Memory B cell (primary cell): Measurements from ENCODE around the gene IMPG2.
"Not testable (repeated sequence)": the region's sequence is repeated elsewhere in the genome, so short reads cannot be mapped to it uniquely, and the experiment has no call there.

Experiments used
- ATAC-seq: fragments of 150-1000 bp; cut with Tn5 transposase; 2 replicates; pipeline ENCODE4 v1.10.0; 2021; ENCODE audit warnings: low read depth, mild to moderate bottlenecking, moderate library complexity
- DNase-seq, 2 donors: peaks; one replicate each; pipeline ENCODE4 v3.0.0; 2022; ENCODE audit warnings: low spot score in 2 of 2
- H3K27ac Mint-ChIP-seq: one replicate; pipeline ENCODE4 v1.8.0; 2022; ENCODE audit warnings: mild to moderate bottlenecking, moderate library complexity, mixed read lengths
- H3K27me3 Mint-ChIP-seq: one replicate; pipeline ENCODE4 v1.8.0; 2022; ENCODE audit warnings: mixed read lengths
- H3K36me3 Mint-ChIP-seq: one replicate; pipeline ENCODE4 v1.8.0; 2022; ENCODE audit warnings: mild to moderate bottlenecking, mixed read lengths
- H3K4me1 Mint-ChIP-seq: one replicate; pipeline ENCODE4 v1.8.0; 2022; ENCODE audit warnings: mixed read lengths
- H3K4me3 Mint-ChIP-seq: one replicate; pipeline ENCODE4 v1.8.0; 2022; ENCODE audit warnings: mild to moderate bottlenecking, moderate library complexity, mixed read lengths
- H3K9me3 Mint-ChIP-seq: one replicate; pipeline ENCODE4 v1.8.0; 2022; ENCODE audit warnings: mixed read lengths

Gene IMPG2

DNA sequence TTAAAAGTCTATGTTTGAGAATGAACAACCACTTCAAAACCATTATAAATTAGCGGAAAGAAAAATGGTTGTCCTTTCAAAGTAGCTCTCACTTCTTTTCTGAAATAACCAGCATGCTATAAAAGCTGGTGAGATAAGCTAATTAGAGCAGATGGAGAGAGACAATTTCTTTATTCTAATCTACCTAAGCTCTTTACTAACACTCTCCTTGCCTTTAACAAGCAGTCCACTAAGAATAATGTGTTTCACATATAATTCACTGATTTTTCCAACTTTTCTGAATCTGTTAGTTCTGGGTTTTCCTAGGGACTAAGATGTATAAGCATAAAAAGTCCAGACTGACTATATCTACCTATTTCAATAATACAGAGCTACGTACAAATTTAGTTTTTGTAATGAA, at the start of gene IMPG2:
Gene IMPG2, minus strand, starts transcription at position 101 of the 400 bp plus-strand sequence. CDS start 203 bp downstream, outside the sequence.
- no peaks in the 10 kb centered on the region for H3K4me1 Mint-ChIP-seq
- ATAC-seq: no peak
- peaks cover 4% of the 10 kb centered on the region for H3K36me3 Mint-ChIP-seq
- DNase-seq: no peak
- H3K27ac Mint-ChIP-seq: no peak within 1 kb of the TSS
- H3K4me3 Mint-ChIP-seq: no peak within 1 kb of the TSS
- no peaks in the 10 kb centered on the region for H3K27me3 Mint-ChIP-seq
- no peaks in the 10 kb centered on the region for H3K9me3 Mint-ChIP-seq

- no peak overlapping the region for H3K4me3 Mint-ChIP-seq
- H3K27me3 Mint-ChIP-seq: no peaks in the 10 kb centered on the region
- peaks cover 39% of the 10 kb centered on the region for H3K36me3 Mint-ChIP-seq
- no peak overlapping the region for H3K27ac Mint-ChIP-seq
- ATAC-seq (no peak), DNase-seq (no peak)
- H3K4me1 Mint-ChIP-seq: no peaks in the 10 kb centered on the region
- peaks cover 2% of the 10 kb centered on the region for H3K9me3 Mint-ChIP-seq
Observed at GRCh38 chr3:101362406-101362805, 42.0 kb upstream of the IMPG2 start.

GRCh38 chr3:101351829-101352228, 31.5 kb upstream of the IMPG2 start:
- Mint-ChIP-seq H3K4me1 (no peaks in the 10 kb centered on the region), H3K4me3 (no peak overlapping the region), H3K36me3 (peaks cover 21% of the 10 kb centered on the region), H3K27ac (no peak overlapping the region), H3K27me3 (no peaks in the 10 kb centered on the region), H3K9me3 (no peaks in the 10 kb centered on the region)
- DNase-seq: no peak
- no peak for ATAC-seq

DNA sequence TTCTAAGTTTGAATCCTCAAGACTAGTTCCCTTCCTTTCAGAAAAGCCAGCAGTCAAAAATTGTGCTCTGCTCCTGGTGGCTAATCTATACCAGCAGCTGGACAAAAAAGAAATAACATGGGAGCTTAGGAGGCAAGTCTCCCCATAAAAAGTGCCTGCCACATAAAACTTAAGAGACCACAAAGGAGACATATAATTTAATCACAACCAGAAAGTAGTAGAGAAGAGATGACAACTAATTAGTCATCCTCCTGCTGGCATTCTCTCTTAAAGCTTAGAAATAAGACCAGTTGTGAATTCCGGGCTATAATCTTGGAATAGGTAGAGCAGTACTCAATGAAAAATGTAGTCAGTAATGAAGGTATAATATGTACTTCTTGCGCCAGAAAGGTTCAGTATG, 20.2 kb upstream of the IMPG2 start:
- H3K36me3 Mint-ChIP-seq: peaks cover 37% of the 10 kb centered on the region
- no peak overlapping the region for H3K4me3 Mint-ChIP-seq
- H3K4me1 Mint-ChIP-seq: no peaks in the 10 kb centered on the region
- H3K27me3 Mint-ChIP-seq: no peaks in the 10 kb centered on the region
- H3K27ac Mint-ChIP-seq: no peak overlapping the region
- no peaks in the 10 kb centered on the region for H3K9me3 Mint-ChIP-seq
- DNase-seq (no peak), ATAC-seq (no peak)

GRCh38 chr3:101333883-101334282, 13.5 kb upstream of the IMPG2 start:
- no peaks in the 10 kb centered on the region for H3K4me1 Mint-ChIP-seq
- DNase-seq (no peak), ATAC-seq (no peak)
- no peak overlapping the region for H3K27ac Mint-ChIP-seq
- H3K36me3 Mint-ChIP-seq: peaks cover 27% of the 10 kb centered on the region
- no peak overlapping the region for H3K4me3 Mint-ChIP-seq
- H3K9me3 Mint-ChIP-seq: no peaks in the 10 kb centered on the region
- no peaks in the 10 kb centered on the region for H3K27me3 Mint-ChIP-seq

DNA sequence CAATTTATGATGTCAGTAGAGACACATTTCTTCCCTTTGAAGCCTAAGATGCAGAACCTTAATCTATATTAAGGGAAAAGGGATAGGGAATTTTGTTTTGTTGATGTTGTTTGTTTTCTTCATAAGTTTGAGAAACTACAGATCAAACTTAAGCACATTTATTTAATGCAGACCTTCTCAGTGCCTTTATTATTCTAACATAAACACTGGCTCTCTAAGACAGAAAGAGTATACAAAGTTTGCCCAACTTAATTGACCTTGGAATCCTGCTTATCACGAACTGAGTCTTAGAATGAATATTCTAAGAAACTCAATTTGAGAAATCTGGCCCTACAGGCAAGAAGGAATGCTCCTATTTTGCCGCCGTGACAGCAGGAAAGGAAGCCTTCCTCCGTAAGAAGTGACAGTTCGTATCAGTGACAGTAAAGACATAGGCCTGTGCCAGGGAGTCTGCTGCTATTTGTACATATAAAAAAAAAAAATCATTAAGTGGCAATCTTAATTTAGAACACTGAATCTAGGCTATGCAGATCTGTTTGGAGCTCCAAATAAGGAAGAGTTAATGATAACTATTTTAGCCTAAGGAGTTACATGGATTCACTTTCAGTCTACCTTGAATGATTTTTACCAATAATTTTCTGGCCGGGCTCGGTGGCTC, 8.8 kb upstream of the IMPG2 start:
- DNase-seq (no peak), ATAC-seq (no peak)
- no peak overlapping the region for H3K27ac Mint-ChIP-seq
- no peaks in the 10 kb centered on the region for H3K9me3 Mint-ChIP-seq
- no peaks in the 10 kb centered on the region for H3K27me3 Mint-ChIP-seq
- peaks cover 21% of the 10 kb centered on the region for H3K36me3 Mint-ChIP-seq
- H3K4me1 Mint-ChIP-seq: no peaks in the 10 kb centered on the region
- H3K4me3 Mint-ChIP-seq: no peak overlapping the region

DNA sequence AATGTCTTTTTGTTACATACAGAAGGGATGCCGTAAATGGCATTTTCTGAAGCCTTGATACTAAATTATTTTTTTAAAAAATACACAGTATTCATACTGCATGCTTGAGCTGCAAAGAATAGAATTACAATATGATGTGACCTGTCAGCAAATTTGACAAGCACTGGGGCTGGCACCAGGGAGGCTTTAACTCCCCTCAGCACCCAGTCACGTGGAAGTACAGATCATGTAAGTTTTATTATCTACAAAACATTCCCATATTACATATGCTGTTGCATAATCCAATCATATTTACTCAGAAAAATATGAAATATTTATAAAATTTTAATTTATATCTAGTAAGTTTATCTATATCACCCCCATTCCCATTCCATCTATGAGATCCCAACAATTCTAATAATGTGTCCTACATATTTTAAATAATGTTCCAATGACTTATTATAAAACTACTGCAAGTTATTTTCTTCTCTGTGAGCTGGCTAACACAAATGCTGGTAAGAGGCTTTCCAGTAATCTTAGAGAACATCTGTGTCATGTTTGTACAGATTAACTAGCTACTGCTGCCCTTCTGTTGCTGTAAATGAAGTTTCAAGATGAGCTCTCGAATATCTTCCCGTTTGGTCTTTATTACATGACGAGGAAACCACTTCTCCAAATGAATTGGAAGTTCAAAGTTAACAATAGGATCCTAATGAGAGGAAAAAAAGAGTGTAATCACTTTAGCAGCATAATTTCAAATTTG, 5.2 kb upstream of the IMPG2 start:
- ATAC-seq (no peak), DNase-seq (no peak)
- Mint-ChIP-seq H3K4me1 (no peaks in the 10 kb centered on the region), H3K27ac (no peak overlapping the region), H3K36me3 (peaks cover 22% of the 10 kb centered on the region), H3K9me3 (no peaks in the 10 kb centered on the region), H3K4me3 (no peak overlapping the region), H3K27me3 (no peaks in the 10 kb centered on the region)

- no peaks in the 10 kb centered on the region for H3K4me1 Mint-ChIP-seq
- no peak overlapping the region for H3K27ac Mint-ChIP-seq
Observed at GRCh38 chr3:101319531-101319930, 844 bp downstream of the IMPG2 start.

GRCh38 chr3:101312545-101312944, 7.8 kb downstream of the IMPG2 start:
- H3K4me1 Mint-ChIP-seq: no peaks in the 10 kb centered on the region
- no peak overlapping the region for H3K4me3 Mint-ChIP-seq
- H3K27ac Mint-ChIP-seq: no peak overlapping the region
- H3K9me3 Mint-ChIP-seq: peaks cover 5% of the 10 kb centered on the region
- DNase-seq: no peak
- ATAC-seq: no peak
- peaks cover 6% of the 10 kb centered on the region for H3K36me3 Mint-ChIP-seq
- no peaks in the 10 kb centered on the region for H3K27me3 Mint-ChIP-seq

More at GRCh38 chr3:101319531-101319930, 844 bp downstream of the IMPG2 start:
- Mint-ChIP-seq H3K36me3 (peaks cover 4% of the 10 kb centered on the region), H3K27me3 (no peaks in the 10 kb centered on the region), H3K9me3 (no peaks in the 10 kb centered on the region), H3K4me3 (no peak overlapping the region)
- DNase-seq (no peak), ATAC-seq (no peak)

GRCh38 chr3:101311676-101312075, 8.7 kb downstream of the IMPG2 start:
- H3K4me1 Mint-ChIP-seq: no peaks in the 10 kb centered on the region
- no peak overlapping the region for H3K27ac Mint-ChIP-seq
- no peak overlapping the region for H3K4me3 Mint-ChIP-seq
- no peaks in the 10 kb centered on the region for H3K27me3 Mint-ChIP-seq
- DNase-seq: no peak
- no peak for ATAC-seq
- peaks cover 6% of the 10 kb centered on the region for H3K9me3 Mint-ChIP-seq
- peaks cover 6% of the 10 kb centered on the region for H3K36me3 Mint-ChIP-seq

DNA sequence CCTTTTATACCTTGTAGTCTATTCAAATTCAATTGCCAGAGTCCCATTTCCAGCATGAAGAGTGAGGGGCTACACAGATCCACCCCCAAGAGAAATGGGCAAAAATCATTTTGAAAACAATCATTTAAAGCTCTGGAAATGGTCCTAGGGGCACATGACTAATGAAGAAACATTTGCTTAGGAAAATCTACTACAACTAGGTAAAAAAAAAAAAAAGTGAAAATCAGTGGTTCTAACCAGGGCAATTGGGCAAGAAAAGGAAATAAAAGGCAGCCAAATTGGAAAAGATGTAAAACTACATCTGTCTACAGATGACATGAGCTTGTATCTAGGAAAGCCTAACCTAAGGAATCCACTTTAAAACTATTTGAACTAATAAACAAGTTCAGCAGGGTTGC, 9.4 kb downstream of the IMPG2 start:
- Mint-ChIP-seq H3K36me3 (peaks cover 6% of the 10 kb centered on the region), H3K9me3 (peaks cover 6% of the 10 kb centered on the region), H3K27me3 (no peaks in the 10 kb centered on the region), H3K4me3 (no peak overlapping the region), H3K27ac (no peak overlapping the region), H3K4me1 (no peaks in the 10 kb centered on the region)
- no peak for DNase-seq
- no peak for ATAC-seq

DNA sequence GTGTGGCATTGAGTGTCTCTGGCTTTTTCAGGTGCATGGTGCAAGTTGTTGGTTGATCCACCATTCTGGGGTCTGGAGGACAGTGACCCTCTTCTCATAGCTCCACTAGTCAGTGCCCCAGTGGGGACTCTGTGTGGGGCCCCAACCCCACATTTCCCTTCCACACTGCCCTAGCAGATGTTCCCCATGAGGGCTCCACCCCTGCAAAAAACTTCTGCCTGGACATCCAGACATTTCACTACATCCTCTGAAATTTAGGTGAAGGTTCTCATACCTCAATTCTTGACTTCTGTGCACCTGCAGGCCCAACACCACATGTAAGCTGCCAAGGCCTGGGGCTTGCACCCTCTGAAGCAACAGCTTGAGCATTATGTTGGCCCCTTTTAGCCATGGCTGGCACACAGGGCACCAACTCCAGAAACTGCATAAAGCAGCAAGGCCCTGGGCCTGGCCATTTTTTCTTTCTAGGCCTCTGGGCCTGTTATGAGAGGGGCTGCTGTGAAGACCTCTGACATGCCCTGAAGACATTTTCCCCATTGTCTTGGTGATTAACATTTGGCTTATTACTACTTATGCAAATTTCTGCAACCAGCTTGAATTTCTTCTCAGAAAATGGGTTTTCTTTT, 12.1 kb downstream of the IMPG2 start:
- not testable (repeated sequence) for H3K4me3 Mint-ChIP-seq, H3K9me3 Mint-ChIP-seq, H3K27ac Mint-ChIP-seq, H3K27me3 Mint-ChIP-seq, H3K4me1 Mint-ChIP-seq, ATAC-seq
- H3K36me3 Mint-ChIP-seq: peaks cover 12% of the 10 kb centered on the region
- DNase-seq: peak in 1 of 2 donors; percentile 1

DNA sequence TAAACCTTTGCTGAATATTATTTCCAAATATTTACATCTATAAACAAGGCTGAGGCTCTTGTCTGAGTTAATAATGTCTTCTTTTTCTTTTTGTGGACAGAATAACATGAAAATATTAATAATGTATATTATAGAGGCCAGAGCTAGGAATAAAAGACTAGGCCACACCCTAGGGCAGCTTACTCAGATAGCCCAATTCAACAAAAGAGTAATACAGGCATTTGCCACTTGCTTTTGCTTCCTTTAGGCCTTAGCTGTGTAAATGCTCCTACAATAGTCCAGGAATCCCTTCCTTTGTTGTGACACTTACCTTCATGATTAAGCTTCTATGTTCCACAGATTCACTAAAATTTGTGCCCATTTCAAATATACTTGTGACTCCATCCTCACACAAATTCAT, 16.5 kb downstream of the IMPG2 start:
- no peak for ATAC-seq
- Mint-ChIP-seq H3K4me1 (no peaks in the 10 kb centered on the region), H3K36me3 (peaks cover 11% of the 10 kb centered on the region), H3K9me3 (peaks cover 12% of the 10 kb centered on the region), H3K27ac (no peak overlapping the region), H3K27me3 (no peaks in the 10 kb centered on the region), H3K4me3 (no peak overlapping the region)
- no peak for DNase-seq

DNA sequence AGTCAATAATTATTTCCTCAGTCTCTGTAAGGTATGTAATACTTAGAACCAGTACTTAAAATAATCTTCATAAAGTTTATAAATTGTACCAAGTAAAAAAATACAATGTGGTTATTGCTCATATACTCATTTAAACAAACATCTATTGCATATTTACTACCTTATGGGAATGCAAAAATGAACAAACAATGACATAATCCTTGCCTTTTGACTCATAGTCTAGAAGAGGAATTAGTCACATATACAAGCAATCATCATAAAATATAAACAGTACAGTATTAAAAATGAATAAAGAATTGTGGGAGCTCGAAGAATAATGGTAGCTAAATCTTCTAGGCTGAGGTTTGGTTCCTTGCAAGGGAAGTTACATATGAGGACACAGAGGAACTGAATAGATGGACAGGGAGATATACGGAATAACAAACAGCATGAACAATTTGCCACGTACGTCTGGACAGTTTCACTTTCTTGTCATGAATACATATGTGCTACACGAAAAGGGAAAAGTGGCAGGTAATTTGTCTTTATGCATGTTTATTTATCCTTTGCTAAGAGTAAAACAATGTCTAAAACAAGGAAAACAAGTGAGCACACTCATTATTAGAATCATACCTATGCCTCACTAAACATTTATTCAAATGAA, 17.2 kb downstream of the IMPG2 start:
- no peak for ATAC-seq
- no peak overlapping the region for H3K27ac Mint-ChIP-seq
- H3K27me3 Mint-ChIP-seq: no peaks in the 10 kb centered on the region

More for the DNA sequence above, 17.2 kb downstream of the IMPG2 start:
- Mint-ChIP-seq H3K4me3 (no peak overlapping the region), H3K9me3 (peaks cover 12% of the 10 kb centered on the region), H3K4me1 (no peaks in the 10 kb centered on the region), H3K36me3 (peaks cover 11% of the 10 kb centered on the region)
- no peak for DNase-seq
